ENCODE data around the gene KRT39. TPM values are rescaled to one million over a fixed set of nuclear protein-coding genes. Genes with fewer than 3 reads are reported as not detected.

The KRT39 gene
- total and polyA plus RNA-seq, 2 donors (not counting 3 experiments of a cell fraction or from before 2014, with no cell fraction given): not detected

- no peak for DNase-seq (ENCODE audit: low read depth, low spot score)
- POLR2A ChIA-PET: no interaction called here
- TF ChIP-seq POLR2A (IDR thresholded peaks at IDR 0.05; ENCODE audit: low read depth, low read length): no peak
- no peak for TF ChIP-seq MAX (IDR thresholded peaks at IDR 0.05; ENCODE audit: insufficient read depth, insufficient read length)
- no peak for TF ChIP-seq CTCF (IDR thresholded peaks at IDR 0.05; ENCODE audit: extremely low read depth in 1 of 2, insufficient read depth in 1 of 2, low read depth in 1 of 2, low read length in 2 of 2)
- no peak for TF ChIP-seq EZH2 (IDR thresholded peaks at IDR 0.05; ENCODE audit: borderline replicate concordance, low read depth, low read length, severe bottlenecking)
- TF ChIP-seq FOS (IDR thresholded peaks at IDR 0.05; ENCODE audit: borderline replicate concordance, insufficient read depth, low read length): no peak
- CTCF ChIA-PET: no interaction called here
- dilution Hi-C loops (cut with MboI; ENCODE audit: extremely low pct_ligation_motif_present, low sequenced_read_pairs) (no loop called here), intact Hi-C loops (cut with micrococcal nuclease) (no loop called here)
- Histone ChIP-seq H3K4me1 (ENCODE audit: control insufficient read depth, extremely low read depth, insufficient read depth, low read length) (no peaks in the 10 kb centered on the region), H3K9ac (replicated peaks; ENCODE audit: extremely low read depth, insufficient read depth, low read length) (no peak overlapping the region), H3K27me3 (ENCODE audit: control insufficient read depth in 2 of 2, insufficient read depth in 2 of 2, low read length in 2 of 2) (peaks cover 3 to 5% of the 10 kb centered on the region in 2 experiments), H3K9me1 (replicated peaks; ENCODE audit: control insufficient read depth, extremely low read depth, insufficient read depth, low read length) (no peaks in the 10 kb centered on the region), H3K4me3 (replicated peaks in 1 of 3; ENCODE audit: insufficient read depth in 1 of 3, low read depth in 1 of 3, low read length in 3 of 3) (no peak overlapping the region), H3K27ac (ENCODE audit: insufficient read depth, low read depth, low read length) (no peak overlapping the region), H3K36me3 (ENCODE audit: control insufficient read depth in 2 of 2, extremely low read depth in 1 of 2, insufficient read depth in 2 of 2, low read length in 2 of 2) (no peaks in the 10 kb centered on the region), H2AFZ (ENCODE audit: low read depth, low read length) (no peak overlapping the region), H3K9me3 (replicated peaks; ENCODE audit: control insufficient read depth, insufficient read depth, low read length) (no peaks in the 10 kb centered on the region), H4K20me1 (replicated peaks; ENCODE audit: control insufficient read depth, extremely low read depth, insufficient read depth, low read length) (no peaks in the 10 kb centered on the region), H3K4me2 (ENCODE audit: insufficient read depth, low read length) (no peak overlapping the region), H3K79me2 (ENCODE audit: control insufficient read depth, insufficient read depth, low read length) (no peaks in the 10 kb centered on the region)
- BruUV-seq (replicated peaks): no TSS peak
- no peak for FAIRE-seq
Measured at GRCh38 chr17:40942553-40942952, 24.2 kb downstream of the KRT39 start.

GRCh38 chr17:40940266-40940665 is 26.5 kb downstream of the KRT39 start:
- BruUV-seq (replicated peaks): no TSS peak
- TF ChIP-seq EZH2 (IDR thresholded peaks at IDR 0.05; ENCODE audit: borderline replicate concordance, low read depth, low read length, severe bottlenecking) (no peak), MYC (IDR thresholded peaks at IDR 0.05; ENCODE audit: low read depth, low read length) (no peak), GATA2 (IDR thresholded peaks at IDR 0.05; ENCODE audit: insufficient read depth, insufficient read length, low read depth, low read length) (no peak), MAX (IDR thresholded peaks at IDR 0.05; ENCODE audit: insufficient read depth, insufficient read length) (no peak), POLR2AphosphoS5 (IDR thresholded peaks at IDR 0.05; ENCODE audit: insufficient read depth, low read depth, low read length) (no peak), POLR2A (IDR thresholded peaks at IDR 0.05; ENCODE audit: low read depth, low read length) (no peak), FOS (IDR thresholded peaks at IDR 0.05; ENCODE audit: borderline replicate concordance, insufficient read depth, low read length) (no peak), CTCF (IDR thresholded peaks at IDR 0.05; ENCODE audit: extremely low read depth in 1 of 2, insufficient read depth in 1 of 2, low read depth in 1 of 2, low read length in 2 of 2) (no peak), JUN (IDR thresholded peaks at IDR 0.05; ENCODE audit: borderline replicate concordance, insufficient read depth, insufficient read length, low read depth) (no peak)
- Histone ChIP-seq H2AFZ (ENCODE audit: low read depth, low read length) (no peak overlapping the region), H3K4me3 (replicated peaks in 1 of 3; ENCODE audit: insufficient read depth in 1 of 3, low read depth in 1 of 3, low read length in 3 of 3) (no peak overlapping the region), H3K9ac (replicated peaks; ENCODE audit: extremely low read depth, insufficient read depth, low read length) (no peak overlapping the region), H3K27ac (ENCODE audit: insufficient read depth, low read depth, low read length) (no peak overlapping the region), H3K36me3 (ENCODE audit: control insufficient read depth in 2 of 2, extremely low read depth in 1 of 2, insufficient read depth in 2 of 2, low read length in 2 of 2) (no peaks in the 10 kb centered on the region), H3K27me3 (ENCODE audit: control insufficient read depth in 2 of 2, insufficient read depth in 2 of 2, low read length in 2 of 2) (peaks cover 2% of the 10 kb centered on the region in 2 experiments), H3K4me1 (ENCODE audit: control insufficient read depth, extremely low read depth, insufficient read depth, low read length) (no peaks in the 10 kb centered on the region), H3K9me1 (replicated peaks; ENCODE audit: control insufficient read depth, extremely low read depth, insufficient read depth, low read length) (no peaks in the 10 kb centered on the region), H3K4me2 (ENCODE audit: insufficient read depth, low read length) (no peak overlapping the region), H3K9me3 (replicated peaks; ENCODE audit: control insufficient read depth, insufficient read depth, low read length) (no peaks in the 10 kb centered on the region), H3K79me2 (ENCODE audit: control insufficient read depth, insufficient read depth, low read length) (no peaks in the 10 kb centered on the region), H4K20me1 (replicated peaks; ENCODE audit: control insufficient read depth, extremely low read depth, insufficient read depth, low read length) (no peaks in the 10 kb centered on the region)
- ChIA-PET POLR2A (no interaction called here), CTCF (interaction anchor here (1.2 kb wide), 1 partner anchor 9 kb away, joined by 3 read pairs; no protein-coding TSS in a partner anchor)
- no peak for DNase-seq (ENCODE audit: low read depth, low spot score)
- no peak for FAIRE-seq
- intact Hi-C loops (cut with micrococcal nuclease): no loop called here
- dilution Hi-C loops (cut with MboI; ENCODE audit: extremely low pct_ligation_motif_present, low sequenced_read_pairs): no loop called here

All from endothelial cell of umbilical vein (primary cell).